ENCODE measurements around the gene EGLN3.

DNA sequence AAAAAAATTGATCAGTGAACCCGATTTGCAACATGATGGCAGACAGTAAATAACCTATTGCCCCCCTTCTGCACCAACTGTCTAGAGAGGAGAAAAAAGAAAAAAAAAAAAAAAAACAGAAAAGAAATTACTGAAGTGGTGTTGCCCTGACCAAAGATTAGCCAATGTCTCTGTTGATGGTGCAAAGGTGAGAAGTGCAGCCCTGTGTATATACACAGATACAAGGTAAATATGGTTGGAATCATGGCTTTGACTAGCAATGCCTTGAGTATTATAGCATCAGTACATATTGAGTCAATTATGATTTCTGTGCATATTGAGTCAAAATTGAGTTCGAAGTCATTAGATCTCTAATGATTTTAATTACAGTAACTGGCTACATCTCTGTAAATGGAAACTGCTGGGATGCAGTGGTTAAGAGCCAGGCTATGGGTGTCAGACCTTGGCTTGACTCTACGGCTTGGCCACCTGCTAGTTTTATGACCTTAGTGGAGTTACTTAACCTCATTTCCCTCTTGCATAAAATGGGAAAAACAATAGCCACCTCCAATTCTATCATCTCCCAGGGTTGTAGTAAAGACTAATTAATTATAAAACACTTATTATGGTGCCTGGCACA lies 51.0 kb downstream of the EGLN3 start:
- TF ChIP-seq, protein P1, sequence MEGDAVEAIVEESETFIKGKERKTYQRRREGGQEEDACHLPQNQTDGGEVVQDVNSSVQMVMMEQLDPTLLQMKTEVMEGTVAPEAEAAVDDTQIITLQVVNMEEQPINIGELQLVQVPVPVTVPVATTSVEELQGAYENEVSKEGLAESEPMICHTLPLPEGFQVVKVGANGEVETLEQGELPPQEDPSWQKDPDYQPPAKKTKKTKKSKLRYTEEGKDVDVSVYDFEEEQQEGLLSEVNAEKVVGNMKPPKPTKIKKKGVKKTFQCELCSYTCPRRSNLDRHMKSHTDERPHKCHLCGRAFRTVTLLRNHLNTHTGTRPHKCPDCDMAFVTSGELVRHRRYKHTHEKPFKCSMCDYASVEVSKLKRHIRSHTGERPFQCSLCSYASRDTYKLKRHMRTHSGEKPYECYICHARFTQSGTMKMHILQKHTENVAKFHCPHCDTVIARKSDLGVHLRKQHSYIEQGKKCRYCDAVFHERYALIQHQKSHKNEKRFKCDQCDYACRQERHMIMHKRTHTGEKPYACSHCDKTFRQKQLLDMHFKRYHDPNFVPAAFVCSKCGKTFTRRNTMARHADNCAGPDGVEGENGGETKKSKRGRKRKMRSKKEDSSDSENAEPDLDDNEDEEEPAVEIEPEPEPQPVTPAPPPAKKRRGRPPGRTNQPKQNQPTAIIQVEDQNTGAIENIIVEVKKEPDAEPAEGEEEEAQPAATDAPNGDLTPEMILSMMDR (IDR thresholded peaks at IDR 0.05; ENCODE audit: low read depth, low read length, poor library complexity, severe bottlenecking): no peak
- no peak for TF ChIP-seq EZH2phosphoT487 (IDR thresholded peaks at IDR 0.05; ENCODE audit: borderline replicate concordance, low read length)

Data from DOHH2 (cell line).